Measurements from ENCODE around the gene GNG13.

GRCh38 chr16:770411-770810 lies 30.1 kb downstream of the GNG13 start:
- TF ChIP-seq CTCF (IDR thresholded peaks at IDR 0.05) (no peak), EZH2 (IDR thresholded peaks at IDR 0.05) (no peak), EZH2phosphoT487 (IDR thresholded peaks at IDR 0.05) (no peak)
